ENCODE results near the gene PROK1. TPM values are rescaled to one million over a fixed set of nuclear protein-coding genes. Genes with fewer than 3 reads are reported as not detected.

PROK1 gene
- total and polyA plus RNA-seq, 2 experiments from 2014 or later: not detected

- H3K27ac ChIP-seq (ENCODE audit: low read depth): no peak overlapping the region
- DNase-seq (ENCODE audit: low spot score) (no peak), ATAC-seq (no peak)
- H3K27me3 ChIP-seq (ENCODE audit: insufficient read depth): no peaks in the 10 kb centered on the region
- no peak overlapping the region for H3K4me3 Mint-ChIP-seq
- H3K4me3 ChIP-seq: no peak overlapping the region
- no peaks in the 10 kb centered on the region for H4K20me1 ChIP-seq (replicated peaks; ENCODE audit: insufficient read depth)
- H3K9me3 Mint-ChIP-seq: no peaks in the 10 kb centered on the region
- no peaks in the 10 kb centered on the region for H3K9me2 ChIP-seq (ENCODE audit: insufficient read depth)
- H3K4me1 Mint-ChIP-seq: peaks cover 26% of the 10 kb centered on the region
- peaks cover 15% of the 10 kb centered on the region for H3K4me1 ChIP-seq (ENCODE audit: insufficient read depth)
- no peaks in the 10 kb centered on the region for H3F3A ChIP-seq (replicated peaks; ENCODE audit: low read depth)
- H2AFZ ChIP-seq: no peak overlapping the region
- H3K27ac Mint-ChIP-seq: no peak overlapping the region
- no peaks in the 10 kb centered on the region for H3K79me2 ChIP-seq (replicated peaks; ENCODE audit: insufficient read depth)
- peaks cover 14% of the 10 kb centered on the region for H3K27me3 Mint-ChIP-seq (ENCODE audit: insufficient read depth, low read depth, poor library complexity)
- H3K36me3 Mint-ChIP-seq (ENCODE audit: low read depth): no peaks in the 10 kb centered on the region
- no peak overlapping the region for H3K4me2 ChIP-seq
- H3K36me3 ChIP-seq (ENCODE audit: insufficient read depth): no peaks in the 10 kb centered on the region
- TF ChIP-seq JUNB (IDR thresholded peaks at IDR 0.05; ENCODE audit: unreplicated experiment) (no peak), ZNF331 (CRISPR knock-in tag; IDR thresholded peaks at IDR 0.05; ENCODE audit: low read depth) (no peak), REST (IDR thresholded peaks at IDR 0.05; ENCODE audit: unreplicated experiment) (no peak), CTCF (conservative IDR thresholded peaks at IDR 0.05; ENCODE audit: low read depth in 2 of 2) (no peak), EZH2 (IDR thresholded peaks at IDR 0.05; ENCODE audit: low read depth, unreplicated experiment) (no peak), STAT1 (IDR thresholded peaks at IDR 0.05; ENCODE audit: unreplicated experiment) (no peak), ZNF462 (CRISPR knock-in tag; IDR thresholded peaks at IDR 0.05) (no peak)
These were observed 1.4 kb downstream of the PROK1 start for GRCh38 chr1:110452330-110452729.
